NCI-H187 (cell line): ENCODE results near the gene TTLL13.

Source experiments
- DNase-seq, 2 experiments: peaks; one replicate each; lab custom pipeline; 2025; lab: John Stamatoyannopoulos, UW

TTLL13 gene, protein sequence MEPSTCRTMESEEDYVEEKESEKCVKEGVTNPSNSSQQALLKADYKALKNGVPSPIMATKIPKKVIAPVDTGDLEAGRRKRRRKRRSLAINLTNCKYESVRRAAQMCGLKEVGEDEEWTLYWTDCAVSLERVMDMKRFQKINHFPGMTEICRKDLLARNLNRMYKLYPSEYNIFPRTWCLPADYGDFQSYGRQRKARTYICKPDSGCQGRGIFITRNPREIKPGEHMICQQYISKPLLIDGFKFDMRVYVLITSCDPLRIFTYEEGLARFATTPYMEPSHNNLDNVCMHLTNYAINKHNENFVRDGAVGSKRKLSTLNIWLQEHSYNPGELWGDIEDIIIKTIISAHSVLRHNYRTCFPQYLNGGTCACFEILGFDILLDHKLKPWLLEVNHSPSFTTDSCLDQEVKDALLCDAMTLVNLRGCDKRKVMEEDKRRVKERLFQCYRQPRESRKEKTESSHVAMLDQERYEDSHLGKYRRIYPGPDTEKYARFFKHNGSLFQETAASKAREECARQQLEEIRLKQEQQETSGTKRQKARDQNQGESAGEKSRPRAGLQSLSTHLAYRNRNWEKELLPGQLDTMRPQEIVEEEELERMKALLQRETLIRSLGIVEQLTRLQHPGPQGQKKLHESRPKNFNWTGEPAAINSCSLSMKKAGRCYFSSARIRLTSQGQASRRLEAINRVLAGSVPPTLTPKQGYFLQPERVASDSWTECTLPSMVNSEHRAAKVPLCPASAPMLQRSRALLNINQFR

DNA sequence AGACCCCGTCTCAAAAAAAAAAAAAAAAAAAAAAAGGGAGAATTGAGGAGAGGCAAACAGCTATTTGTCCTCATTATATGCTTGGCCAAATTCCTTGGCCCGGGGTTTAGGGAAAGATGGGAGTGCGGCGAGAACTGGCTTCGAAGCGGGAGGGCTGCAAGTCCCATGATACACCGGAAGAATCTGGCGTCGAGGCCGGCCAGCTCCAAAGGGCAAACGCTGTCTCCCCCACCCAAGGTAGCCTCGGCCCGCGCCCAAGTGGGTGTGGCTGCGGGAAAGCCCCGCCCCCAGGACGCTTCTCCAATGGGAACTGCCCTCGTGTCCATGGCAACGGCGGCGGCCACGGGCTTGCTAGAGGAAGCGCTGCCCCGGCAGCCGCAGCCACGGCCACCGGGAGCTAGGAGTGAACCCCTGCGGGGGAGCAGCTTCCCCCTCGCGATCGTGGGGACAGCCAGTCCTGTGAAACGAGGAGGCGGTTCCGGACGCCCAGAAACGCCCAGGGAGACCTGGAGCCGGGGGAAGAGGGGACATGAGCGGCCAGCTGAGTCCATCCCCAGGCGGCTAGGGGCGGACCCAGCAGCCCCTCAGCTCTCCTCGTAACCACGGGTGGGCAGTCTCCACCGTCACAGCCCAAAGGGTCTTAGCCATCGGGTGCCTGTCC, at the start of gene TTLL13:
Gene TTLL13 (plus strand): TSS at position 354 of the 661 bp plus-strand sequence. CDS start 1,075 bp downstream, outside the sequence.
- peak; percentile 25 to 72 for DNase-seq

DNA sequence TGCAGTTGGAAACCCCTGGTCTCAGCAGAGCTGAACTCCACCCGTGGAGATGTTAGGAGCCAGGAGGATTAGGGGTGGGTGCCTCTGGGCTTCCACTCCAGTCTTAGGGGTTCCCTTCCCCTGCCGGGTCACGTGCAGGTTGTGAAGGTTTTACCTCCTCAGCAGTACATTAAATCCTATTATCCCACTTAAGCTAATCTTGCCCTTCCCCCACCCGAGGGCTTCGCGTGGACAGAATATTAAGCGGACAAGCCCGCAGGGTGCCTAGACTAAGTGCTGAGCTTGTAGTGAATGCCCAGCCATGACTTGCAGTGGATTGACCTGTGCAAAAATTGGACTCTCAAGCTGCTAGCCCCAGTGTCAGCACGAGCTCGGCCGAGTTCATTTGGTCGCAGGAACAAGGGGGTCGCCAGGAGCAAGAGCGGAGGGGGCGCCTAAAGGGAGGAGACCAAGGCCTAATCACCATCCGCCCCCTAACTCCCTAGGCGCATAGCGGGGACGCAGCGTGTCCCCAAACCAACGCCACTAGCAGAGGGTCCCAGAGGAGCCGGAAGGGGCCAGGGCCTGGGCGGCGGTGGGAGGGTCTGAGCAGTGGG, 48.7 kb upstream of the TTLL13 start:
- DNase-seq = no peak

DNA sequence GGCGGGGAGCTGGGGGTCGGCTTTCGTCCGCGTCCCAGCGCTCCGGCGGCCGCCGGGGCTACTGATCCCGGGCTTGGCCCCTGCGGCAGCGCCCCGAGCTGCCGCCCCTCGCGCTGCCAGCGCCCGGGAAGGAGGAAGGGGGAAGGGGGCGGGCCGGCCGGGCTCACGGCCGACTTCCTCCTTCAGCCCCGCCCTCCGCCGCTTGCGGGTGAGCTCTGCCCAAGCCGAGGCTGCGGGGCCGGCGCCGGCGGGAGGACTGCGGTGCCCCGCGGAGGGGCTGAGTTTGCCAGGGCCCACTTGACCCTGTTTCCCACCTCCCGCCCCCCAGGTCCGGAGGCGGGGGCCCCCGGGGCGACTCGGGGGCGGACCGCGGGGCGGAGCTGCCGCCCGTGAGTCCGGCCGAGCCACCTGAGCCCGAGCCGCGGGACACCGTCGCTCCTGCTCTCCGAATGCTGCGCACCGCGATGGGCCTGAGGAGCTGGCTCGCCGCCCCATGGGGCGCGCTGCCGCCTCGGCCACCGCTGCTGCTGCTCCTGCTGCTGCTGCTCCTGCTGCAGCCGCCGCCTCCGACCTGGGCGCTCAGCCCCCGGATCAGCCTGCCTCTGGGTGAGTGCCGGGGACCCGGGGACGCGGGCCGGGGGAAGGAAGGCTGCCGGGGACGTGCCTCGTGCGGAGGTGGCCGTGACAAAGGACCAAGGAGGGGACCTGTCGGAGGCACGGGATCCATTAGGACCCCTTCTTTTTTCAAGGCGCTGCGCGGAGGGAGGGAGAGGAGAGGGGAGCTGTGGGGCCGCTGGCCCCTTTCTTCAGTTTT, 48.0 kb upstream of the TTLL13 start, which contains the start of gene SEMA4B:
Gene SEMA4B (plus strand): TSS at position 201 of the 814 bp plus-strand sequence. CDS start 249 bp downstream, at position 450.
- peak in 1 of 2 experiments; percentile 38 for DNase-seq

DNA sequence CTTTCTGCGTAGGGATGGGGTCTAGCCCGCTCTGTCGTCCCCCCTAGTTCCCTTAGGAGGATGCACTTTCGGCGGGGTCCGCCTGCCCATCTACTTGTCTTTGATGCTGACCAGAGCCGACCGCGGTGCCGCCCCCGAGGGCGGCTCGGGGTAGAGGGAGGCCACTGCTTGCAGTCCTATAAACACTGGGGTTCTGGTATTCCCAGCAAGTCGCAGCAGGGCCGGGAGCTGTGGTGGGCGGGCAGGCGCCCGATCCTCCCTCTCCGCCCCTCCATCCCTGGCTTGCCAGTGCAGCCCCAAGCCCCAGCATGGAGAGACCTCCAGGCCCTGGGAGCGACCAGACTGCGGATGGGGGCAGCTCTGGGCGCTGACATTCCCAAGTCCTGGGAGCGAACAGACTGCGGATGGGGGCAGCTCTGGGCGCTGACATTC, 47.4 kb upstream of the TTLL13 start:
- no peak for DNase-seq

DNA sequence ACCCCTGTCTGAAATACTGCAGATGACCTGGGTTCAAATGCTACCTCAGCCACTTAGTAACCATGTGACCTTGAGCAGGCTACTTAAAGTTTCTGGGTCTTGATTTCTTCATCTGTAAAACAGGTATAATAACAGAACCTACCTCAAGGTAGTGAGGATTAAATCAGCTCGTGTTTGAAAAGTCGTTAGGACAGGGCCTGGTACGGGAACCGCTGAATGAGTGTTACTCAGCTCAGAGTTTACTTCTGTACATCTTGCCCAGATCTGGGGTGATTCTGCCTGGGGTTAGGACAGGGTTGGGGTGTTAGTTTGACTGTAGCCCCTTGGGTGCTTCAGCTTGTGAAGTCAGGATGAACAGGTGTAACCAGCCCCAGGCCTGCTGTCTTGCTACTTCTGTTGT, 46.4 kb upstream of the TTLL13 start:
- no peak for DNase-seq

DNA sequence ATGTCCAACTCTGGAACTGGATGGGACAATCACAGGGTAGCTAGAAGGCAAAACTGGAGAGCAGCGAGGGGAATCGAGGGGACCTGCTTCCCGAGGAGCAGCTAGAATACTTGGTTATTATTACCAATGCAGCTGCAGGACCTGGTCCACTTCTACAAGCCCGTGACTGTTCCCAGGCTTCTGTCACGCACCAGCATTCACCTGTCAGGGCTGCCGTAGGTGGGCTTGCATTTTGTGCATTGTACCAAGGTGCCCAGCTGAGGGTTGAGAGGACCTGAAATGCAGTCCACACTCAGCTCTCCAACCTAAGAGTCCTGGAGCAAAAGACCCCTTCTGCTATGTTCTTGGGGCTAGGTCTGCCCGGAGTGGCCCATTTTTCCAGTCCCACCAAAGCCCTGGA, 45.9 kb upstream of the TTLL13 start:
- DNase-seq = no peak

DNA sequence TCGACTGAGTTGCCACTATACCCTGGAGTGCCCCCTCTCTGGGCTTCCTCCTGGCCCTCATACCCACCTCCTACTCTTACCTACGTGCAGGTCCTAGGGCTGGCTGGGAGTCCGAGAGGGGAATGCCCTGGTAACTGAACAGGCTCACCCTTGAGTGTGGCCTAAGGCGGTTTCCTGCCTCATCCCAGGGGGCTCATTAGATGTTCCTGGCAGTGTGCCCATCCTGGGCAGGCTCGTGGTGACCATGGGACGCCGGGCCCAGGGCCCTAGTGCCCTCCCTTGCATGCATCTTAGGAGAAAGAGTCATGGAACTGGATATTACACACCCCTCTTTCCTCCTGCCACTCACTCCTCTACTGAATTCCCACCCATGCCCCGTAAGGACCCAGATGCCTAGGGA, 45.4 kb upstream of the TTLL13 start:
- no peak for DNase-seq

DNA sequence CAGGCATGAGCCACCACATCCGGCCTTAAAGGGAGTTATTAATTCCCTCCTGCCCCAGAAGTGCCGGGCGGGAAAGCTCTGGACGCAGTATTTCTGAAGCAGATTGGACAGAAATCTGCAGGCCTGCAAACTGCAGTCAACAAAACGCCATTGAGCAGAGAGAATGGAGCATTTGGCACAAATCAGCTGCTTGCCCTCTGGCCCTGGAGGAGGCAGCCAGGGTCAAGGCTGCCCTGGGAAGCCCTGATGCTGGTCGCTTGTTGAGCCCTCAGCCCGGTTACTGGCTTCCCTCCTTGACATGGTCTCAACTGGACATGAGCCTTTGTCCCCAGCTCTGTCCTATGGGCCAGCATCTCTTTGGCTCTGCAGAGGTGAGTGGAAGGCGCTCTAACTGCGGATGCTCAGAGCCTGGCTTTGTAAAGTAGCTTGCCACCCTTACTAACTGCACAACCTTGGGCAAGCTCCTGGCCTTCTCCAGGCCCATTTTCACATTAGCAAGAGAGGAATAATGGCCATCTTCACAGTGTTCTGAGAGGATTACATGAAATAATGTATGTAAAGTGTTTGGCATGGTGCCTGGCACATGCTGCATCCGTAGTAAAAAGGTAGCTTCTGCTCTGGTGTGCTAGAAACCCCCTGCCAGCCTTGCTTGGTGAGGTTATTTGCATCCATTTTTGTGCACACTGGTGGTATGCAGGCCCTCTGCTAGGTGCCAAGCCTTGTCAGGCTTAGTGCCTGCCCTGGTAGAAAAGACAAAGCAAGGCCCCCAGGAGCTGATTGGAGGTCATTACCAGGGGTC, 44.1 kb upstream of the TTLL13 start:
- DNase-seq = no peak

DNA sequence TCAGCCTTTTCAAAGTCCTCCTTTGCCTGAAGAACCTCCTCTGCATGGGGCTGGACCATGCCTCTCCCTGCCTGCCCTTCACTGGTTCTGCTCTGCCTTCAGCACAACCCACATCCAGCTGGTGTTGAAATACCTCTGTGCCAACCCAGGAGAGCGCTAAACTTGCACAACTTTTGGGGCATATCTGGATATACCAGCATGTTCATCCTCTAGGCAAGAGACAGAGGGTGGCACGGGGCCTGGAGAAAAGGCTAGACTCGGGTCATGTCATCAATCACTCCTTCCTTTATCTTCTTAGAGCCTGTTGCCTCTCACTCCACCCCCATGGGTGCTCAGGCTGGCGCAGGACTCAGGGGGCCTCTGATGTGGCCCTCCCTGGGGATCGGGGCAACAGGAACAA, 43.5 kb upstream of the TTLL13 start:
- DNase-seq = no peak

DNA sequence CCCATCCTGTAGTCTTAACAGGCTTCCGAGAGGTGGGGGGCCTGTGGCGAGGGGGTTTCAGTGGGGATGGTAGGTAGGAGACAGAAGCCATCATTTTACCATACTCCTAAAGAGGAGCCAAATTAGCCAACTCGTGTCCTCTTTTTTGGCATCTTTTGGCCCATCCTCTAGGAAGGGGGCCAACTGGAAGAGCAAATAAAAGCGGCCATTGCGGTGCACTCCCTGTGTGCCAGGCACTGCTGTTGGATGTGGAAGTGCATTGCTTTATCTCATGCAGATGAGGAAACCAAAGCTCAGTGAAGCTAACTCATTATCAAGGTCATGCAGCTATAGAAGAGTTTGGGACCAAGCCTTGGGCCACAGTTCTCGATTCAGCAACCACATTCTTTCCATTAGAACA, 42.1 kb upstream of the TTLL13 start:
- no peak for DNase-seq

DNA sequence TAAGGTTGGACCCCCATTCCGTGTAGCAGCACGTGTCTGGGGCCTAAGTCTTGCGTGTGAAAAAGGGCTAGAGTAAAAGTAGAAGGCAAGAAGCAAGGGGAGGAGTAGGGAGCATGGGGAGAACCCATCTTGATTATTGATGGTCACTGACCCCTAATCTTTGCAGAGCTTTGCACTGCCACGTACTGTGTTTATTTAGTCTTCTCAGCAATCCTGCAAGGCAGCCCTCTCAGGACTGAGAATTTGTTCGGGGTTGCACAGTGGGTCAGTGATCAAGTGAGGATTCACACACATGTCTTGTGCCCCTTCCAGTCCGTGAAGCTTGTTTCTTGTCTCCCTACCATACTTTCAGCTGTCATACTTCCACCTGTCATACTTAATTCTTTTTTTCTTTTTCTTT, 41.0 kb upstream of the TTLL13 start:
- DNase-seq = no peak

DNA sequence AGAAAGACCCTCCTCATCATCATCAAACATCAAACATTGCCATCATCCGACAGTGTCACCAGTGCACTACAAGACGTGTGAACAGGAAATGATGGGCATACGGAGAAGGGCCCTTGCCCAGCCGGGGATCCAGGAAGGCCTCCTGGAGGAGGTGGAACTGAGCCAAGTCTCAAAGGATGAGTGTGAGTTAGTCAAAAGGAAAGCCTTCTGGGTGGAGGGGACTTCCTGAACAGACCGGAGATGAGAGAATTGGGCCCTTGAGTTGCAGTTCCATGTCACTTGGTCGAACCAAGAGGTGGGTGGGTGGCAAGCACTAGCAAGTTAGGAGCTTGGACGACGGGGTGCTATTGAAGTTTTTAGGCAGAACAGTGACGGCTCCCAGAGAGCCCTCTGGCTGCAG, 39.8 kb upstream of the TTLL13 start:
- no peak for DNase-seq

DNA sequence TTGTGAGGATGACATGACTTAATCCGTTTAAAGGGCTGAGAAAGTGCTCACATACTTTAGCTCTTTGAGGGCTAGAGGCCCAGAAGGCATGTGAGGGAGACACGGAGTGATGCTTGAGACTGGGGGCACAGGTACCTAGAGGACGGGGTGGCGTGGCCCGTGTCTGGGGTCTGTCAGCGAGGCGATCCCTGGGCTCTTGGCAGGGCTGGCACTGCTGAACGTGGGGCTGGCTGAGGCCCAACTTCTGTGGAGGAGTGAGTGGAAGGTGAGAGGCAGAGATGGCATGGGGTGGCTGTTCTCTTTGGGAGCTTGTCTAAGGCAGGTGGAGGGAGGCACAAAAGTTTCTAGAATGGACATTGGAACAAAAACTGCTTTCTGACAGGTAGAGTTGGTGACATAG, 38.8 kb upstream of the TTLL13 start:
- no peak for DNase-seq

DNA sequence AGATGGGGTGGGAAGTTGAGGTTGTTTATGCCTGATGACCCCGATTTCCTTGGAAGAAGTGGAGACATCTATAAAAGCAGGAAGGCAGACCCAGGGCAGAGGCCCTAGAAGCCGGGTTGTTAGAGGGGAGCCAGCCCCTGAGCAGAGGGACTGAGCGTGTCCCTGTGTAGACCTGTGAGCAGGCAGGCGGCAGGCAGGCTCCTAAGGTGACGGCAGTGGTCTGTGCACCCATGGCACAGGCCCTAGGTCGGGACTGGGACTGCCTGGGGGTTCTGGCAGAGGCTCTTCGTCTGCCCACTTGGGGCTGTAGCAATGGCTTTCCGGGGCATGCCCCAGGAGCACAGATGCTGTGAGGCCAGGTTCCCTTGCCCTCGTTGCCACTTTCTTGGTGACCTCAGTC, 38.3 kb upstream of the TTLL13 start:
- DNase-seq = no peak

DNA sequence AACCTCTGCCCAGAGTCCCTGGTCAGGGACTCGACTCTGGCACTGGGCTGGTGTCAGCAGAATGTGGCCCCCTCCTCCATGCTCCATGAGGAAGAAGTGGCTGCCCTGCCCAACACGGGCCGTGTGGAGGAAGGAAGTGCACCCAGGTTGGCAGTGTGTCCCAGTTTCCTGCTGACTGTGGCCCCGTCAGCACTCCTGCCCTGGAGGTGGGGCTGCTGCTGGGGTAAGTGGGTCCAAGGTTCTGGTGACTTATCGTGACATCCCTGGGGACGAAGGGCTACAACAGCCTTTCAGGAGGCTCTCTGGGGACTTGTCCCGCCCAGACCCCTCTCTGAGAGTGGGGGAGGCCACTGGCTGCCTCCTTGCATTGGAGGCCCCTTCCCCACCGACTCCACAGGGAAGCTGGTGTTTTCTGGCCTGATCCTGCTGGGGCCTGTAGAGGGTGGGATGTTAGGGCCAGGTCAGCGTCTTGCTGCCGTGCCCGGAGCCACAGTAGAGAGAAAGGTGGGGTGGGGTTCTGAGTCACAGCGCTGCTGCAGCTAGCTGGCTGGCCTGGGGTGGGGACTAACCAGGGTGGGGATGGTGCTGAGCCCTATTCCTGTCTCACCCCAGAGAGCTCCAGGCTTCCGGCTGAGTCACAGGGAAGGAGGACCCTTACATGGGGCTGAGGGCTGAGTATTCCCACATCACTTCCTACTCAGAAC, 37.8 kb upstream of the TTLL13 start:
- DNase-seq = no peak

DNA sequence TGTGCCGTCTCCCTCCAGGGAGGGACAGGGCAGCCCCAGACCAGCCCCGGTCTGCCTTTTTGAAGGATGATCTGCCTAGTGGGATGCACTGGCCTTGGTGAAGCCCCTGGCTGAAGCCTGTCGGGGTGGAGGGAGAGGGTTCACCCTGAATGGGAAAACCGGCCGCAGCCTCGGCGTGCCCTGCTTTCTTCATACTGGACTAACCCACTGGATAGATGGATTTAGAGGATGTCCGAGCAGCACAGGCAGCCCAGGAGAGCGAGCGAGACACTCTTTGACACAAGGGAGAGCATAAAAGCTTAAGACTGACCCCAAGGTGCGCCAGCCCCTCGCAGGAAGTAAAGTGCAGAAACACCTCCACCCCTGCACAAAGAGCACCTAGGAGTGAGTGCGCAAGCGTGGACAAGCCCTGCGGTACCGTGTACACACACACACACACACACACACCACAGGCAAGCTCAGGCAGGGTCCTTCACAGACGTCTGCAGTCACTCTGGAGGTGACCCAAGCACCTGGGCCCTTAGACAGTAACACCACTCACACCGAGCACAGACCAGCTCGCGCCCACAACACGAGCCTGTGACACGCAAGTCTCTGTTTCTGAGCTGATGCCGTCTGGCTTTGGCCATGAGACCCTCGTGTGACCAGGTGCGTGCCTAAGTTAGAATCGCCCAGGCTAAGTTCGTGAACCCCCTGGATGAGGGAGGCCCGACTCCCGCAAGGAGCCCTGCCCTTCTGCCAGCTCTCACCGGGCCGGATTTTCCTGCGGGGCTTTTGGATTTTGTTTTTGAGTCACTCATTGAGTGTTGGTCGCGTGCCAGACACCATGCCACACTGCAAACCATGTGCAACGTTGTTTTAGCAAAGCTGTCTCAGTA, 36.9 kb upstream of the TTLL13 start:
- DNase-seq = no peak

DNA sequence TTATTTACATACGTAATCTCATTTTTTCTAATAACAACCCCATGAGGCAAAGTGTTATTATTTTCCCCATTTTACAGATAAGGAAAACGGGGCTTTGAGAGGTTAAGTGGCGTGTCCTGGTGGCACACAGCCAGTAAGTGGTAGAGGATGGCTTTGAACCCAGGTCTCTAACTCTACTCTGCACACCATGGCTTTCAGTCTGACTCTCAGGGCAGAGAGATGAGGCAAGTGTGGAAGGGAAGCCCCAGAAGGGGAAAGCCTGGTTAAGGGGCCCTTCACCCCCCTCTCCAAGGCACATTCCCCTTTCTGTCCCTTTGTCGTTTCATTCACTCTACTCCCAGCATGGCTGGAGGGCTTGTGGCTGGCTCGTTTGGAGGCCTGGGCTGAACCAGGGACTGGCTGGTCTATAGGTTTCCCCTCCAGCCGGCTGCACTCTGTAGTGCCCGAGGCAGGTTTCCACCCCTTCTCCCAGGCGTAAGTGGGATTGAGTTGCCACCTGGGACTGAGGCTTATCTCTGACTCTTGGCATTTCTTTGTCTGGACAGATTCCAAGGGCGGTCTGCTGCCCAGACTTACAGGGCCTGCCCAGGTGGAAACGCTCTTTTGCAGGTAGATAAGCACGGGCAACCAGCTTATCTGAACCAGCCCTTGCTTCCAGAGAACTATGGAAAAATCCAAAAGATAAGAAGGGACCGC, 36.1 kb upstream of the TTLL13 start:
- DNase-seq = peak; percentile 56 to 57

DNA sequence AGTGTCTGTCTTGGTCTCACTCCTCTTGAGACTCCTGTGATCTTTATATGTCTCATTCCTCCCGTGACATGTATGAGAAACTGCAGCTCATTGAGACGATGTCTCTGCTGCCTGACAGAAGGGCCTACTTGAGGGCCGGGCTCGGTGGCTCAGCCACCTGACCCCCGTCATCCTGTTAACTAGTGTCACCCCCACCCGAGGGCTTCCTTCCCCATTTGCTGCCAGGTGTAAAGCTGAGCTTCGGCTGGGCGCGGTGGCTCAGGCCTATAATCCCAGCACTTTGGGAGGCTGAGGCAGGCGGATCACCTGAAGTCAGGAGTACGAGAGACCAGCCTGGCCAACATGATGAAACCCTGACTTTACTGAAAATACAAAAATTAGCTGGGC, 35.5 kb upstream of the TTLL13 start:
- no peak for DNase-seq
